BJ (cell line): ENCODE measurements around the gene SLC13A3. TPM values are rescaled to one million over a fixed set of nuclear protein-coding genes. Genes with fewer than 3 reads are reported as not detected.

ENCODE experiments used
- CTCF ChIA-PET: fragments of 350-600 bp; formaldehyde crosslinking; extraction: SDS; loops from one replicate; lab custom pipeline; 2021; ENCODE audit warnings: antibody characterized with exemption, inconsistent platforms; lab: Yijun Ruan, JAX
- POLR2A ChIA-PET: fragments of 300-600 bp; sonication (Branson Sonifier 250); formaldehyde crosslinking; extraction: SDS; loops from one replicate; lab custom pipeline; 2021; ENCODE audit warnings: antibody characterized with exemption; lab: Charles Lee
- DNase-seq: peaks from one replicate; pipeline ENCODE4 v3.0.0-alpha.2; 2011; ENCODE audit warnings: low read depth
- H3K27me3 ChIP-seq: 2 replicates; pipeline ENCODE4 v1.6.0; 2011; ENCODE audit warnings: low read length; ENCODE audit not compliant: control insufficient read depth, insufficient read depth
- H3K36me3 ChIP-seq: 2 replicates; pipeline ENCODE4 v1.5.1; 2011; ENCODE audit warnings: low read length; ENCODE audit not compliant: control insufficient read depth, insufficient read depth
- H3K4me3 ChIP-seq: 2 replicates; pipeline ENCODE4 v1.5.1; 2011; ENCODE audit warnings: low read depth, mild to moderate bottlenecking, control low read depth, low read length
- CTCF ChIP-seq: IDR thresholded peaks from 2 replicates; pipeline ENCODE4 v1.5.1; 2011; ENCODE audit warnings: low read depth, mild to moderate bottlenecking, control low read depth, inconsistent platforms, low read length, moderate library complexity; ENCODE audit not compliant: insufficient read depth
- polyA plus RNA-seq: library from polyadenylated mRNA; depleted of rRNA; stranded (reverse); fragments of >200 nt; gene quantifications from 2 replicates; pipeline ENCODE4 v1.2.3, GENCODE V29; 2011

Gene SLC13A3
- polyA plus RNA-seq, 1 experiment, result 3.5 TPM

- no peak for DNase-seq
- TF ChIP-seq CTCF, result no peak
- Histone ChIP-seq H3K4me3 (no peak overlapping the region), H3K27me3 (no peaks in the 10 kb centered on the region), H3K36me3 (no peaks in the 10 kb centered on the region)
- ChIA-PET CTCF (interaction anchor here (0.6 kb wide), 3 partner anchors 17 to 105 kb away, joined by 3 to 7 read pairs (median 3); partner anchors contain the start of gene ZNF334), POLR2A (no interaction called here)
These were observed 56.5 kb downstream of the SLC13A3 start for GRCh38 chr20:46594725-46595124.

DNA sequence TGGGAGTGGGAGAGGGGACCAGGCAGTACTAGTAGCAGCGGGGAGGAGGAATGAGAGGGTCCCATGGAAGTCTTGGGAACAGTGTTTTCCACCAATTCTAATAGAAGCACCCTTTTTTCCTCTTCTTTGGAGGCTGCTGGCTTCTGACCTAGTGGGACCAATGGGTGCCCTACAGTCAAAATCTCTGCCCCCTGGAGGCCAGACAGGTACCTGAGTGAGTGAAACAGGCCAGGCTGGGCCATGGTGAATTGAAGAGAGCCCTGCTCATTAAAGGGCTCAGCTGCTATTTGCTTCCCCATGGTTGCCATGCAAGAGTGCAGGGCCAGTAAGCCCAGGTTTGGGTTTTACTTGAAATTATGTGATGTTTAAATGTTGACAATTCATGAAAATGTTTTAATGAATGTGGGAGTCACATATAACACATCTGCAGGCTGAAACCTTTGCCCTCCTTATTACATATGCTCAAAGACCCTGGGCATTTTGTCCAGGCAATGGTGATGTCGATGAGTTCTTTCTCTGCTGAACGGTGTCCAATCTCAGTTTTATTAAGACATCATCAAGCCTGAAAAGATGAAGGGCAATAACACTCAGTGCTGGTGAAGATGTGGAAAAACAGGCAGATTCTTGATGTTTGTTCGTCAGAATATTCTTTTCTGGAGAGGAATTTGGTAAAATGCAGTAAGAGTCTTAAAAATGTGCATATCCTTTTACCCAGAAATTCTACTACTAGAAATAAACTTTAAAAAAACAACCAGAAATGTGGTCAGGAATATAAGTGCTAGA lies 58.5 kb downstream of the SLC13A3 start:
- H3K36me3 ChIP-seq, result no peaks in the 10 kb centered on the region
- ChIA-PET CTCF (interaction anchor here (0.7 kb wide), 1 partner anchor 610 kb away, joined by 4 read pairs; no protein-coding TSS in a partner anchor), POLR2A (no interaction called here)
- no peaks in the 10 kb centered on the region for H3K27me3 ChIP-seq
- no peak for DNase-seq
- no peak overlapping the region for H3K4me3 ChIP-seq
- TF ChIP-seq CTCF, result no peak

GRCh38 chr20:46590443-46590842 lies 60.8 kb downstream of the SLC13A3 start:
- no peaks in the 10 kb centered on the region for H3K27me3 ChIP-seq
- CTCF ChIA-PET, result no interaction called here
- no peak overlapping the region for H3K4me3 ChIP-seq
- TF ChIP-seq CTCF, result no peak
- POLR2A ChIA-PET, result no interaction called here
- DNase-seq, result no peak
- H3K36me3 ChIP-seq, result no peaks in the 10 kb centered on the region

DNA sequence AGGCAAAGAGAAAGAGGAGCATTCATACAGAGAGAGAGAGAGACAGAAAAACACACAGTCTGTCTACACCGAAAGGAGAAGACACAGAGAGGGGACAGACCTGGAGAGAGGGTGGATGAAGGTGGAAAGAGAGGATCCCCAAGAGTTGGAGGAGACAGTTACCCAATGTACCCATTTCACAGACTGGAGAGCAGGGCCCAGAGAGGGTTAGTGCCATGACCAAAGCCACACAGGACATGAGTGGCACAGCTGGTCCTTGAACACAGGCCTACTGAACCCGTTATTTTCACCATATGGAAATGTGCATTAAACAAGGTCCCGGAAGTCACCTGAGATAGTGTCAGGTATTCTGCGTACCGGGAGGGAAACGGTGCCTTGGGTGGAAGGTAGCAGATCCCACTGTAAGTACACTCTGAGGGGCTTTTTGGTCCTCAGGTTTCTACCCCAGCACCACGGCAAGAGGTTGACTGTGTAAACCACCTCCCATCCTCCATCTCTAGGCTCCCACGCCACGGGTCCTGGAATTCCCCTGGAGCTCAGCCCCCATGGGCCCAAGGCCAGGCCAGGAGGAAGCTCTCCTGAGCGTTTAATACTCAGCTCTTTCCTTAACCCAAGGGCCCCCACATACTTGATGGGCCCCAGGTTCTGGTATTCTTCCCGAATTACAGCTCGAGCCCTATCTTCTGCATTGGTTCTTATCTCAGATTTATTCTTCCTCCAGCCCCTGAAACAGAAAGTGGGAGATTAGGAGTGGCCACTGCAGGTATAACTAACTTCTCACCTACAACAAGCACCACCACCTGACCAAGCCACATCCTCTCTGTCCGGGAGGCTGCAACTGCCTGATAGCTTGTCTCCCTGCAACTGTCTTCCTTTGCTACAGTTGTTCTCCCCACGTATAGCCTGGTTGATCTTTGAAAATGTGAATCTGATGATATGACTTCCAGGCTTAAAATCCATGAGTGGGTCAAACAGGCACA lies 62.4 kb downstream of the SLC13A3 start:
- H3K36me3 ChIP-seq, result no peaks in the 10 kb centered on the region
- no peak for DNase-seq
- TF ChIP-seq CTCF, result no peak
- no peaks in the 10 kb centered on the region for H3K27me3 ChIP-seq
- ChIA-PET POLR2A (no interaction called here), CTCF (no interaction called here)
- H3K4me3 ChIP-seq, result no peak overlapping the region

GRCh38 chr20:46587986-46588385 lies 63.3 kb downstream of the SLC13A3 start:
- no peak overlapping the region for H3K4me3 ChIP-seq
- no peak for DNase-seq
- no peak for TF ChIP-seq CTCF
- no peaks in the 10 kb centered on the region for H3K36me3 ChIP-seq
- ChIA-PET CTCF (interaction anchor here (1.0 kb wide), 1 partner anchor 15 kb away, joined by 3 read pairs; no protein-coding TSS in a partner anchor), POLR2A (no interaction called here)
- no peaks in the 10 kb centered on the region for H3K27me3 ChIP-seq
